MCF 10A (cell line): ENCODE measurements around the gene RBSN. TPM values are rescaled to one million over a fixed set of nuclear protein-coding genes. Genes with fewer than 3 reads are reported as not detected.

Source experiments
- BruUV-seq: library from RNA; stranded (reverse); fragments of 400-500 nt; replicated peaks from 2 replicates; lab custom pipeline; 2021; lab: Mats Ljungman, UMichigan
- CTCF ChIA-PET: fragments of 300-600 bp; sonication (Branson Sonifier 250); formaldehyde crosslinking; extraction: SDS; loops from one replicate; lab custom pipeline; 2021; ENCODE audit warnings: antibody characterized with exemption, inconsistent platforms; lab: Yijun Ruan, JAX
- POLR2A ChIA-PET: fragments of 300-600, 350-650 bp; sonication (Branson Sonifier 250); formaldehyde crosslinking; extraction: SDS; loops from one replicate; lab custom pipeline; 2020; ENCODE audit warnings: antibody characterized with exemption, inconsistent platforms; lab: Yijun Ruan, JAX
- DNase-seq: peaks from one replicate; pipeline ENCODE4 v3.0.0-alpha.2; 2018; ENCODE audit not compliant: unreplicated experiment
- H3K27ac Mint-ChIP-seq: one replicate; pipeline ENCODE4 v1.8.0; 2022; ENCODE audit warnings: mild to moderate bottlenecking, low read depth, mixed read lengths; ENCODE audit not compliant: unreplicated experiment
- H3K27me3 Mint-ChIP-seq: one replicate; pipeline ENCODE4 v1.8.0; 2022; ENCODE audit warnings: mixed read lengths; ENCODE audit not compliant: insufficient read depth, unreplicated experiment
- H3K36me3 Mint-ChIP-seq: one replicate; pipeline ENCODE4 v1.8.0; 2022; ENCODE audit warnings: mild to moderate bottlenecking, moderate library complexity, mixed read lengths; ENCODE audit not compliant: insufficient read depth, unreplicated experiment
- H3K4me1 Mint-ChIP-seq: one replicate; pipeline ENCODE4 v1.8.0; 2022; ENCODE audit warnings: mixed read lengths; ENCODE audit not compliant: insufficient read depth, unreplicated experiment
- H3K4me3 Mint-ChIP-seq: one replicate; pipeline ENCODE4 v1.8.0; 2022; ENCODE audit warnings: mild to moderate bottlenecking, moderate library complexity, mixed read lengths; ENCODE audit not compliant: unreplicated experiment
- H3K9me3 Mint-ChIP-seq: one replicate; pipeline ENCODE4 v1.8.0; 2022; ENCODE audit warnings: mixed read lengths; ENCODE audit not compliant: unreplicated experiment
- intact Hi-C: fragments of 100-400 bp; cut with micrococcal nuclease; formaldehyde crosslinking; loops from 2 replicates; pipeline ENCODE4 v1.14.1; 2022
- total RNA-seq: library from RNA; stranded (reverse); gene quantifications from 2 replicates; pipeline ENCODE4 v1.2.3, GENCODE V29; 2022
- TF ChIP-seq, protein P1 (sequence below): fragments of 200-600 bp; IDR thresholded peaks from one replicate; pipeline ENCODE4 v1.8.0; 2022; ENCODE audit warnings: antibody characterized with exemption, mild to moderate bottlenecking; ENCODE audit not compliant: unreplicated experiment

RBSN gene
- total RNA-seq, 1 experiment from 2014 or later, result 39.6 TPM

DNA sequence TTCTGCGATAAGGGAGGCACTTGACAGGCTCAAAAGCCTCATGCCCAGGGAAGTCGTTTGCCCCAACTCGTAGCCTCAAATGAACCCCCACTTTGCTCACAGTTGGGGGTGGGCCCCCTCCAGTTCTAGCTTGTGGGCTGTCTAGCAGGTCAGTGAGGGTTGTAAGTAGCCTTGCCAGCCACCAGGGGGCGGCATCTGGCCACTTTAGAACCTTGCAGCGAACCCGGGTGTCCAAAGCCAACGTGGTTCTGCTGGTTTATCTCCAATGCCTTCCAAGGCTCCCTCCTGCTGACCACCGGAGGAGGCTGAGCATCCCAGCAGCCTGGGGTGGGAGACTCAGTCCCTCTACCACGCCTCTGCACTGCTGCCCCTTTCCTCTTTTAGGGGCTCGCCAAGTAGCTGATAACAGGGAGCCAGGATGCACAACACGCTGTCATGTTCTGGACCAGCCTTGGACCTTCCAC is 9.2 kb upstream of the RBSN start:
- intact Hi-C loops, result loop anchor here (1.0 to 10.0 kb wide), 6 partner anchors 95 to 449 kb away; no protein-coding TSS in a partner anchor
- Mint-ChIP-seq H3K4me1 (peaks cover 19% of the 10 kb centered on the region), H3K4me3 (no peak overlapping the region), H3K27me3 (no peaks in the 10 kb centered on the region), H3K36me3 (no peaks in the 10 kb centered on the region), H3K27ac (no peak overlapping the region), H3K9me3 (no peaks in the 10 kb centered on the region)
- ChIA-PET POLR2A (interaction anchor here (0.7 to 4.4 kb wide), 6 partner anchors 9 to 160 kb away, joined by 3 to 29 read pairs (median 3); partner anchors contain the start of genes CAPN7 and RBSN), CTCF (interaction anchor here (0.5 to 6.9 kb wide), 36 partner anchors 9 to 517 kb away, joined by 3 to 121 read pairs (median 5); partner anchors contain the start of genes CAPN7 and RBSN)
- BruUV-seq, result no TSS peak
- TF ChIP-seq, protein P1, sequence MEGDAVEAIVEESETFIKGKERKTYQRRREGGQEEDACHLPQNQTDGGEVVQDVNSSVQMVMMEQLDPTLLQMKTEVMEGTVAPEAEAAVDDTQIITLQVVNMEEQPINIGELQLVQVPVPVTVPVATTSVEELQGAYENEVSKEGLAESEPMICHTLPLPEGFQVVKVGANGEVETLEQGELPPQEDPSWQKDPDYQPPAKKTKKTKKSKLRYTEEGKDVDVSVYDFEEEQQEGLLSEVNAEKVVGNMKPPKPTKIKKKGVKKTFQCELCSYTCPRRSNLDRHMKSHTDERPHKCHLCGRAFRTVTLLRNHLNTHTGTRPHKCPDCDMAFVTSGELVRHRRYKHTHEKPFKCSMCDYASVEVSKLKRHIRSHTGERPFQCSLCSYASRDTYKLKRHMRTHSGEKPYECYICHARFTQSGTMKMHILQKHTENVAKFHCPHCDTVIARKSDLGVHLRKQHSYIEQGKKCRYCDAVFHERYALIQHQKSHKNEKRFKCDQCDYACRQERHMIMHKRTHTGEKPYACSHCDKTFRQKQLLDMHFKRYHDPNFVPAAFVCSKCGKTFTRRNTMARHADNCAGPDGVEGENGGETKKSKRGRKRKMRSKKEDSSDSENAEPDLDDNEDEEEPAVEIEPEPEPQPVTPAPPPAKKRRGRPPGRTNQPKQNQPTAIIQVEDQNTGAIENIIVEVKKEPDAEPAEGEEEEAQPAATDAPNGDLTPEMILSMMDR, result peak; percentile 94
- DNase-seq, result peak; percentile 75

DNA sequence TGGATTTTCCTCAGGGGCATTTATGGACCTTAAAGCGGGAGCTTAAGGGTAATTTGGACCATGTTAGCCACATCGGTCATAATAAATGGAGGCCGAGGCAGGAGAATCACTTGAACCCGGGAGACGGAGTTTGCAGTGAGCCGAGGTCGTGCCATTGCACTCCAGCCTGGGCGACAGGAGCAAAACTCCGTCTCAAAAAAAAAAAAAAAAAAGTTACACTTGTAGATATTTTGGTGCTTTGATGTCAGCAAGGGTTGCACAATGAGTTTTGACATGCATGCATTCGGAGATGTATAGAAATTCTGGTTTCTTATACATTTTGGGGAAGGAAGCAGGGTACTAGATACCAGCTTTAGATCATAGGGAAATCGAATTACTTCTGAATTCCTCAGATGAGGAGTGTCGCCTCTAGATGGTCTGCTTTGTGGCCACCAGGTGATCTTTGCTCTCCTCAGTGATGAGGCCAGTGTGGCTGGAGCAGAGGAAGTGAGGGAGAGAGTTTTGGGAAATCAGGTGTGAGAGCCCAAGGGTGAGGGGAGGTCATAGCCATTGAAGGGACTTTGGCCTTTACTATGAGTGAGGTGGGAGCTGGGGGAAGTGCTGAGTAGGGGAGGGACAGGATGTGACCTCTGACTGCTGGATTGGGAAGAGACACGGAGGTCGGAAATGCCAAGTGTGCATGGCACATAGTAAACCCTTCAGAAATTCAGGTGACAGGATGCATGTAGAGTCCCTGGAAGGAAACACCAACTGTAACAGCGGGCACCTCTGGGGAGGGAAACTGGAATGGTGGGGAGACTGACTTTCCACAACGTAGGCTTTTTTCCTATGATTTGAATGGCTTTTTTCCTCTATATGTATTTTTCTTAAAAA is 8.4 kb upstream of the RBSN start:
- Mint-ChIP-seq H3K4me3 (no peak overlapping the region), H3K36me3 (no peaks in the 10 kb centered on the region), H3K27ac (no peak overlapping the region), H3K4me1 (peaks cover 27% of the 10 kb centered on the region), H3K27me3 (no peaks in the 10 kb centered on the region), H3K9me3 (no peaks in the 10 kb centered on the region)
- TF ChIP-seq, protein P1, result no peak
- no TSS peak for BruUV-seq
- no peak for DNase-seq
- POLR2A ChIA-PET, result interaction anchor here (0.6 to 4.4 kb wide), 5 partner anchors 96 to 322 kb away, joined by 3 to 29 read pairs (median 3); partner anchors contain the start of gene CAPN7
- CTCF ChIA-PET, result interaction anchor here (0.5 to 6.9 kb wide), 23 partner anchors 8 to 471 kb away, joined by 3 to 121 read pairs (median 5); partner anchors contain the start of genes CAPN7 and RBSN
- intact Hi-C loops, result loop anchor here (5.0 to 10.0 kb wide), 3 partner anchors 157 to 267 kb away; no protein-coding TSS in a partner anchor

DNA sequence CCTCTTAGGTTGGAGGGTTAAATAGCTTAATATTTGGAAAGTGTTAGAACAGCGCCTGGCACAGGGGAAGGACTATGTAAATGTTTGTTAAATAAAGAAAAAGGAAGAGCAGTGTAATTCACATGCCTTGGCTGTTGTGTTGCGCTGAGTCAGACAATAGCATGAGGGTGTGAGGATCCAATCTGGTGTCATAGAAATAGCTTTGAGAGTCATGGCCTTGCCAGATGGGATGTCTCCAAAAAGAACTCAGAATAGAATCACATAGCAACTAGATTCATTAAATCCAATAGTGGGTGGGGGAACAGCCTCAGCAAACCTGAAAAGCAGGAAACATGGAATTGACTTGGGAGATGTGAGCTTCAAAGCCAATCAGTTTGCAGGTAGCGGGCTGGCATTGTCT is 3.9 kb upstream of the RBSN start:
- H3K36me3 Mint-ChIP-seq, result no peaks in the 10 kb centered on the region
- TF ChIP-seq, protein P1, result no peak
- peak overlapping the region; percentile 97 for H3K27ac Mint-ChIP-seq
- peak; percentile 33 for DNase-seq
- no peaks in the 10 kb centered on the region for H3K27me3 Mint-ChIP-seq
- H3K4me1 Mint-ChIP-seq, result peaks cover 36% of the 10 kb centered on the region
- peak overlapping the region; percentile 57 for H3K4me3 Mint-ChIP-seq
- CTCF ChIA-PET, result interaction anchor here (0.5 to 1.2 kb wide), 6 partner anchors 39 to 454 kb away, joined by 3 to 5 read pairs (median 4); no protein-coding TSS in a partner anchor
- intact Hi-C loops, result loop anchor here (10.0 kb wide), 2 partner anchors 162 to 272 kb away; no protein-coding TSS in a partner anchor
- POLR2A ChIA-PET, result interaction anchor here (0.6 to 3.3 kb wide), 25 partner anchors 9 to 499 kb away, joined by 3 to 42 read pairs (median 3); partner anchors contain the start of genes BTD, CAPN7, CCDC174 and HACL1
- H3K9me3 Mint-ChIP-seq, result no peaks in the 10 kb centered on the region
- TSS peak; percentile 61 for BruUV-seq
